ENCODE measurements around the gene HORMAD2.

- no peak for TF ChIP-seq YY1 (IDR thresholded peaks at IDR 0.05; ENCODE audit: low read depth)
- TF ChIP-seq EP300 (IDR thresholded peaks at IDR 0.05; ENCODE audit: borderline replicate concordance): no peak
- TF ChIP-seq REST (IDR thresholded peaks at IDR 0.05; ENCODE audit: low read depth): no peak
- TF ChIP-seq MAX (IDR thresholded peaks at IDR 0.05): no peak
- no peak for TF ChIP-seq TAF1 (IDR thresholded peaks at IDR 0.05; ENCODE audit: low read depth)
- no peak for TF ChIP-seq CEBPB (IDR thresholded peaks at IDR 0.05)
- no peak for TF ChIP-seq TCF12 (IDR thresholded peaks at IDR 0.05; ENCODE audit: low read depth)
- TF ChIP-seq EGR1 (IDR thresholded peaks at IDR 0.05): no peak
Measured at GRCh38 chr22:30223303-30223702, 143.0 kb downstream of the HORMAD2 start.
